Activated naive CD4-positive, alpha-beta T cell treated with anti-CD3 and anti-CD28 coated beads, Interleukin-2, amount 50 U/mL, for 16 hours (primary cell): ENCODE measurements around the gene GRIA1.
"Not testable (repeated sequence)": the region's sequence is repeated elsewhere in the genome, so short reads cannot be mapped to it uniquely, and the experiment has no call there.

ENCODE experiments used
- DNase-seq: peaks from one replicate; pipeline ENCODE4 v3.0.0-alpha.2; 2020

GRIA1 gene

GRCh38 chr5:153791339-153791738, 300.9 kb downstream of the GRIA1 start:
- DNase-seq = no peak

- DNase-seq = no peak
Measured at GRCh38 chr5:153792305-153792704, 301.8 kb downstream of the GRIA1 start.

- no peak for DNase-seq
Measured at GRCh38 chr5:153793699-153794098, 303.2 kb downstream of the GRIA1 start.

GRCh38 chr5:153794327-153794726, 303.9 kb downstream of the GRIA1 start:
- no peak for DNase-seq

- no peak for DNase-seq
Measured at GRCh38 chr5:153796527-153796926, 306.1 kb downstream of the GRIA1 start.

- DNase-seq = no peak
Measured at GRCh38 chr5:153797484-153797883, 307.0 kb downstream of the GRIA1 start.

- DNase-seq = no peak
Measured at GRCh38 chr5:153798830-153799229, 308.4 kb downstream of the GRIA1 start.

- no peak for DNase-seq
Measured at GRCh38 chr5:153799466-153799865, 309.0 kb downstream of the GRIA1 start.

- no peak for DNase-seq
Measured at GRCh38 chr5:153802050-153802821, 311.8 kb downstream of the GRIA1 start.

- DNase-seq = no peak
Measured at GRCh38 chr5:153807801-153808200, 317.3 kb downstream of the GRIA1 start.

GRCh38 chr5:153809166-153809565, 318.7 kb downstream of the GRIA1 start:
- DNase-seq = no peak

- no peak for DNase-seq
Measured at GRCh38 chr5:153813901-153814300, 323.4 kb downstream of the GRIA1 start.

- DNase-seq = no peak
Measured at GRCh38 chr5:153816870-153817269, 326.4 kb downstream of the GRIA1 start.

GRCh38 chr5:153818626-153819025, 328.2 kb downstream of the GRIA1 start:
- DNase-seq = no peak

- no peak for DNase-seq
Measured at GRCh38 chr5:153823036-153823435, 332.6 kb downstream of the GRIA1 start.

- no peak for DNase-seq
Measured at GRCh38 chr5:153824909-153825308, 334.4 kb downstream of the GRIA1 start.

- no peak for DNase-seq
Measured at GRCh38 chr5:153827397-153827796, 336.9 kb downstream of the GRIA1 start.

GRCh38 chr5:153829510-153830065, 339.1 kb downstream of the GRIA1 start:
- DNase-seq = no peak

GRCh38 chr5:153831973-153832372, 341.5 kb downstream of the GRIA1 start:
- no peak for DNase-seq

- no peak for DNase-seq
Measured at GRCh38 chr5:153835891-153836515, 345.5 kb downstream of the GRIA1 start.

GRCh38 chr5:153849303-153850113, 359.0 kb downstream of the GRIA1 start:
- DNase-seq = not testable (repeated sequence)

- no peak for DNase-seq
Measured at GRCh38 chr5:153860195-153860886, 369.9 kb downstream of the GRIA1 start.

- DNase-seq = not testable (repeated sequence)
Measured at GRCh38 chr5:153862906-153863305, 372.4 kb downstream of the GRIA1 start.
